ENCODE results near the gene NUP85.

The NUP85 gene

GRCh38 chr17:75265614-75266315 lies 60.3 kb downstream of the NUP85 start:
- Histone ChIP-seq H2AFZ (ENCODE audit: insufficient read depth, low read length, poor library complexity) (no peak overlapping the region), H3K27me3 (ENCODE audit: insufficient read depth, low read length) (no peaks in the 10 kb centered on the region), H2BK12ac (ENCODE audit: low read length) (no peak overlapping the region), H3K79me1 (ENCODE audit: low read length) (peaks cover 16% of the 10 kb centered on the region), H4K8ac (ENCODE audit: low read depth, low read length) (no peak overlapping the region), H3K9me3 (ENCODE audit: insufficient read depth, low read depth, low read length) (no peaks in the 10 kb centered on the region), H2BK5ac (ENCODE audit: low read depth, low read length, poor library complexity) (no peak overlapping the region), H3K4me3 (ENCODE audit: low read depth, low read length) (no peak overlapping the region), H3K9ac (ENCODE audit: low read length) (no peak overlapping the region), H4K12ac (ENCODE audit: low read depth, low read length) (no peak overlapping the region), H4K91ac (ENCODE audit: low read depth, low read length) (no peak overlapping the region), H3K36me3 (ENCODE audit: control insufficient read depth in 1 of 2, insufficient read depth in 2 of 2, low read length in 2 of 2) (peaks cover 25 to 33% of the 10 kb centered on the region in 2 experiments), H3K4me1 (ENCODE audit: control insufficient read depth in 1 of 2, insufficient read depth in 2 of 2, low read length in 2 of 2) (peaks cover 5 to 15% of the 10 kb centered on the region in 2 experiments), H3K14ac (ENCODE audit: low read length) (no peak overlapping the region), H3K27ac (ENCODE audit: low read depth, low read length) (no peak overlapping the region), H3K79me2 (ENCODE audit: control insufficient read depth, insufficient read depth, low read length, poor library complexity) (peaks cover 10% of the 10 kb centered on the region), H3K4ac (ENCODE audit: low read depth, low read length) (no peak overlapping the region), H3K18ac (ENCODE audit: low read length) (no peak overlapping the region), H3K23ac (ENCODE audit: low read length) (no peak overlapping the region), H3K4me2 (ENCODE audit: low read length) (no peak overlapping the region), H2BK120ac (ENCODE audit: insufficient read depth, low read length, poor library complexity) (no peak overlapping the region), H2AK5ac (ENCODE audit: low read length) (no peak overlapping the region)
- WGBS (ENCODE audit: extremely low coverage, insufficient coverage, insufficient read length), result no CpG with 5 or more reads among the region's 17 CpGs
- no peak for DNase-seq

- no peak overlapping the region for H3K4me3 ChIP-seq (ENCODE audit: low read depth, low read length)
- no peak overlapping the region for H3K23ac ChIP-seq (ENCODE audit: low read length)
- no peak overlapping the region for H4K91ac ChIP-seq (ENCODE audit: low read depth, low read length)
- H4K8ac ChIP-seq (ENCODE audit: low read depth, low read length), result no peak overlapping the region
- peaks cover 9% of the 10 kb centered on the region for H3K79me2 ChIP-seq (ENCODE audit: control insufficient read depth, insufficient read depth, low read length, poor library complexity)
- H4K12ac ChIP-seq (ENCODE audit: low read depth, low read length), result no peak overlapping the region
- no peak overlapping the region for H2BK5ac ChIP-seq (ENCODE audit: low read depth, low read length, poor library complexity)
- H2AFZ ChIP-seq (ENCODE audit: insufficient read depth, low read length, poor library complexity), result no peak overlapping the region
- peaks cover 16% of the 10 kb centered on the region for H3K79me1 ChIP-seq (ENCODE audit: low read length)
- no peak overlapping the region for H2AK5ac ChIP-seq (ENCODE audit: low read length)
- no peak overlapping the region for H3K4ac ChIP-seq (ENCODE audit: low read depth, low read length)
- WGBS (ENCODE audit: extremely low coverage, insufficient coverage, insufficient read length), result no CpG with 5 or more reads among the region's 13 CpGs
- no peak overlapping the region for H2BK120ac ChIP-seq (ENCODE audit: insufficient read depth, low read length, poor library complexity)
- DNase-seq, result no peak
- H3K9me3 ChIP-seq (ENCODE audit: insufficient read depth, low read depth, low read length), result no peaks in the 10 kb centered on the region
- H2BK12ac ChIP-seq (ENCODE audit: low read length), result no peak overlapping the region
- H3K27me3 ChIP-seq (ENCODE audit: insufficient read depth, low read length), result no peaks in the 10 kb centered on the region
- H3K14ac ChIP-seq (ENCODE audit: low read length), result no peak overlapping the region
- H3K4me2 ChIP-seq (ENCODE audit: low read length), result no peak overlapping the region
- no peak overlapping the region for H3K18ac ChIP-seq (ENCODE audit: low read length)
- H3K9ac ChIP-seq (ENCODE audit: low read length), result no peak overlapping the region
- H3K27ac ChIP-seq (ENCODE audit: low read depth, low read length), result no peak overlapping the region
- H3K4me1 ChIP-seq (ENCODE audit: control insufficient read depth in 1 of 2, insufficient read depth in 2 of 2, low read length in 2 of 2), result peaks cover 5 to 15% of the 10 kb centered on the region in 2 experiments
- H3K36me3 ChIP-seq (ENCODE audit: control insufficient read depth in 1 of 2, insufficient read depth in 2 of 2, low read length in 2 of 2), result peaks cover 25 to 33% of the 10 kb centered on the region in 2 experiments
Observed at GRCh38 chr17:75266316-75267152, 61.1 kb downstream of the NUP85 start.

GRCh38 chr17:75267153-75267410 lies 61.6 kb downstream of the NUP85 start:
- H3K79me2 ChIP-seq (ENCODE audit: control insufficient read depth, insufficient read depth, low read length, poor library complexity), result peaks cover 7% of the 10 kb centered on the region
- no peak overlapping the region for H3K4me3 ChIP-seq (ENCODE audit: low read depth, low read length)
- no peak overlapping the region for H2BK5ac ChIP-seq (ENCODE audit: low read depth, low read length, poor library complexity)
- H3K9me3 ChIP-seq (ENCODE audit: insufficient read depth, low read depth, low read length), result no peaks in the 10 kb centered on the region
- H2BK12ac ChIP-seq (ENCODE audit: low read length), result no peak overlapping the region
- H4K91ac ChIP-seq (ENCODE audit: low read depth, low read length), result no peak overlapping the region
- no peaks in the 10 kb centered on the region for H3K27me3 ChIP-seq (ENCODE audit: insufficient read depth, low read length)
- no peak overlapping the region for H3K27ac ChIP-seq (ENCODE audit: low read depth, low read length)
- no peak overlapping the region for H4K12ac ChIP-seq (ENCODE audit: low read depth, low read length)
- DNase-seq, result no peak
- WGBS (ENCODE audit: extremely low coverage, insufficient coverage, insufficient read length), result no CpG with 5 or more reads among the region's 2 CpGs
- no peak overlapping the region for H3K4ac ChIP-seq (ENCODE audit: low read depth, low read length)
- no peak overlapping the region for H3K23ac ChIP-seq (ENCODE audit: low read length)
- peaks cover 12% of the 10 kb centered on the region for H3K79me1 ChIP-seq (ENCODE audit: low read length)
- H3K4me1 ChIP-seq (ENCODE audit: control insufficient read depth in 1 of 2, insufficient read depth in 2 of 2, low read length in 2 of 2), result peaks cover 5 to 15% of the 10 kb centered on the region in 2 experiments
- H3K4me2 ChIP-seq (ENCODE audit: low read length), result no peak overlapping the region
- H3K36me3 ChIP-seq (ENCODE audit: control insufficient read depth in 1 of 2, insufficient read depth in 2 of 2, low read length in 2 of 2), result peaks cover 25 to 33% of the 10 kb centered on the region in 2 experiments
- H3K14ac ChIP-seq (ENCODE audit: low read length), result no peak overlapping the region
- H2AK5ac ChIP-seq (ENCODE audit: low read length), result no peak overlapping the region
- no peak overlapping the region for H2BK120ac ChIP-seq (ENCODE audit: insufficient read depth, low read length, poor library complexity)
- no peak overlapping the region for H4K8ac ChIP-seq (ENCODE audit: low read depth, low read length)
- no peak overlapping the region for H3K18ac ChIP-seq (ENCODE audit: low read length)
- H2AFZ ChIP-seq (ENCODE audit: insufficient read depth, low read length, poor library complexity), result no peak overlapping the region
- no peak overlapping the region for H3K9ac ChIP-seq (ENCODE audit: low read length)

GRCh38 chr17:75267411-75268232 lies 62.1 kb downstream of the NUP85 start:
- peak; percentile 25 to 58 for DNase-seq
- H3K4me3 ChIP-seq (ENCODE audit: low read depth, low read length), result no peak overlapping the region
- WGBS (ENCODE audit: extremely low coverage, insufficient coverage, insufficient read length), result no CpG with 5 or more reads among the region's 14 CpGs
- no peaks in the 10 kb centered on the region for H3K9me3 ChIP-seq (ENCODE audit: insufficient read depth, low read depth, low read length)
- H3K79me2 ChIP-seq (ENCODE audit: control insufficient read depth, insufficient read depth, low read length, poor library complexity), result peaks cover 5% of the 10 kb centered on the region
- no peak overlapping the region for H2BK120ac ChIP-seq (ENCODE audit: insufficient read depth, low read length, poor library complexity)
- no peaks in the 10 kb centered on the region for H3K27me3 ChIP-seq (ENCODE audit: insufficient read depth, low read length)
- H2BK12ac ChIP-seq (ENCODE audit: low read length), result no peak overlapping the region
- H4K91ac ChIP-seq (ENCODE audit: low read depth, low read length), result no peak overlapping the region
- H3K79me1 ChIP-seq (ENCODE audit: low read length), result peaks cover 10% of the 10 kb centered on the region
- H3K9ac ChIP-seq (ENCODE audit: low read length), result no peak overlapping the region
- no peak overlapping the region for H3K14ac ChIP-seq (ENCODE audit: low read length)
- H3K4ac ChIP-seq (ENCODE audit: low read depth, low read length), result no peak overlapping the region
- H2AFZ ChIP-seq (ENCODE audit: insufficient read depth, low read length, poor library complexity), result no peak overlapping the region
- H3K23ac ChIP-seq (ENCODE audit: low read length), result no peak overlapping the region
- no peak overlapping the region for H2BK5ac ChIP-seq (ENCODE audit: low read depth, low read length, poor library complexity)
- no peak overlapping the region for H3K27ac ChIP-seq (ENCODE audit: low read depth, low read length)
- H2AK5ac ChIP-seq (ENCODE audit: low read length), result no peak overlapping the region
- H4K12ac ChIP-seq (ENCODE audit: low read depth, low read length), result no peak overlapping the region
- H3K4me2 ChIP-seq (ENCODE audit: low read length), result no peak overlapping the region
- H3K18ac ChIP-seq (ENCODE audit: low read length), result no peak overlapping the region
- H3K36me3 ChIP-seq (ENCODE audit: control insufficient read depth in 1 of 2, insufficient read depth in 2 of 2, low read length in 2 of 2), result peaks cover 25 to 33% of the 10 kb centered on the region in 2 experiments
- no peak overlapping the region for H4K8ac ChIP-seq (ENCODE audit: low read depth, low read length)
- H3K4me1 ChIP-seq (ENCODE audit: control insufficient read depth in 1 of 2, insufficient read depth in 2 of 2, low read length in 2 of 2), result peaks cover 1 to 10% of the 10 kb centered on the region in 2 experiments

All from trophoblast cell (in vitro differentiated cells and primary cell).